ELF-1 (cell line): ENCODE results near the gene ARL1.
A peak's percentile ranks its signal among the peaks of the same experiment; 100 is the strongest.
"Not testable (repeated sequence)": the region's sequence is repeated elsewhere in the genome, so short reads cannot be mapped to it uniquely, and the experiment has no call there.

Experiments used
- DNase-seq: peaks from one replicate; pipeline ENCODE4 v3.0.0-alpha.2; 2016; ENCODE audit warnings: low read depth, low spot score

The ARL1 gene

GRCh38 chr12:101407436-101408345 lies at the start of gene ARL1:
Gene ARL1 (minus strand): TSS chr12:101407772. CDS start chr12:101407645, 127 bp downstream.
- peak; percentile 90 for DNase-seq

- no peak for DNase-seq
Observed at GRCh38 chr12:101455685-101456084, 48.1 kb upstream of the ARL1 start.

- no peak for DNase-seq
Observed at GRCh38 chr12:101441461-101442224, 34.1 kb upstream of the ARL1 start.

GRCh38 chr12:101439236-101439635 lies 31.7 kb upstream of the ARL1 start:
- DNase-seq: no peak

GRCh38 chr12:101436136-101436535 lies 28.6 kb upstream of the ARL1 start:
- DNase-seq: no peak

- DNase-seq: no peak
Observed at GRCh38 chr12:101430456-101430855, 22.9 kb upstream of the ARL1 start.

- no peak for DNase-seq
Observed at GRCh38 chr12:101424620-101425019, 17.0 kb upstream of the ARL1 start.

- DNase-seq: not testable (repeated sequence)
Observed at GRCh38 chr12:101422066-101422465, 14.5 kb upstream of the ARL1 start.

GRCh38 chr12:101415228-101415627 lies 7.7 kb upstream of the ARL1 start:
- DNase-seq: no peak

GRCh38 chr12:101414533-101415119 lies 7.1 kb upstream of the ARL1 start:
- DNase-seq: peak; percentile 20

GRCh38 chr12:101410169-101410568 lies 2.6 kb upstream of the ARL1 start:
- not testable (repeated sequence) for DNase-seq

GRCh38 chr12:101407049-101407435 lies 530 bp downstream of the ARL1 start:
- DNase-seq: no peak

- not testable (repeated sequence) for DNase-seq
Observed at GRCh38 chr12:101391181-101391580, 16.4 kb downstream of the ARL1 start.

GRCh38 chr12:101379149-101379548 lies 28.4 kb downstream of the ARL1 start:
- DNase-seq: no peak

- DNase-seq: no peak
Observed at GRCh38 chr12:101375573-101375972, 32.0 kb downstream of the ARL1 start.

GRCh38 chr12:101372431-101372830 lies 35.1 kb downstream of the ARL1 start:
- DNase-seq: no peak

GRCh38 chr12:101368016-101368415 lies 39.6 kb downstream of the ARL1 start:
- DNase-seq: no peak

GRCh38 chr12:101361455-101361854 lies 46.1 kb downstream of the ARL1 start:
- DNase-seq: no peak

- no peak for DNase-seq
Observed at GRCh38 chr12:101356794-101357193, 50.8 kb downstream of the ARL1 start.

GRCh38 chr12:101351682-101352081 lies 55.9 kb downstream of the ARL1 start:
- no peak for DNase-seq

- no peak for DNase-seq
Observed at GRCh38 chr12:101343893-101344292, 63.7 kb downstream of the ARL1 start.
